GM12873 (cell line): ENCODE measurements around the gene CEP97.

ENCODE experiments used
- TF ChIP-seq, protein P1 (sequence below): IDR thresholded peaks from 2 replicates; pipeline ENCODE4 v1.5.1; 2012; ENCODE audit warnings: low read depth, mild to moderate bottlenecking, moderate library complexity, low read length, control low read depth; ENCODE audit not compliant: insufficient read depth; ENCODE audit errors: missing control alignments

Gene CEP97

DNA sequence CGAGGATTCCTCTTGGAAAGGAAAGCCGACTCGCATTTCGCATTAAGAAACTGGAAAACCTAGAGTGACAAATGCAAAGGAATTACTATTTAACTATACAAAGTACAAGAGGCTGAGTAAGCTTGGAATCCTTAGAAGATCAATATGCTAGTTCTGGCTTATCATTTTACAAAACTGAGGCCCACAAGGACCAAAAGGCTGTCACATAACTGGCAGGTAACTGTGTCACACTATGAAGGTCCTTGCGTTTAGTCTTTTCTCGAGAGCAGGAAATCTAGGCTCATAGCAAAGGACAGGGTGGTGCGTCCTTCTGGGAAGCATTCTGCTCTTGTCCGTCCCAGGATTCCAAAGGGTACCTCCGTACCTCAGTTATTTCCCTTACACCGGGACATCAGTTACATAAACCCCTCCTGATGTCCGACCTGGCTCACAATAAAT lies 38.5 kb upstream of the CEP97 start:
- TF ChIP-seq, protein P1, sequence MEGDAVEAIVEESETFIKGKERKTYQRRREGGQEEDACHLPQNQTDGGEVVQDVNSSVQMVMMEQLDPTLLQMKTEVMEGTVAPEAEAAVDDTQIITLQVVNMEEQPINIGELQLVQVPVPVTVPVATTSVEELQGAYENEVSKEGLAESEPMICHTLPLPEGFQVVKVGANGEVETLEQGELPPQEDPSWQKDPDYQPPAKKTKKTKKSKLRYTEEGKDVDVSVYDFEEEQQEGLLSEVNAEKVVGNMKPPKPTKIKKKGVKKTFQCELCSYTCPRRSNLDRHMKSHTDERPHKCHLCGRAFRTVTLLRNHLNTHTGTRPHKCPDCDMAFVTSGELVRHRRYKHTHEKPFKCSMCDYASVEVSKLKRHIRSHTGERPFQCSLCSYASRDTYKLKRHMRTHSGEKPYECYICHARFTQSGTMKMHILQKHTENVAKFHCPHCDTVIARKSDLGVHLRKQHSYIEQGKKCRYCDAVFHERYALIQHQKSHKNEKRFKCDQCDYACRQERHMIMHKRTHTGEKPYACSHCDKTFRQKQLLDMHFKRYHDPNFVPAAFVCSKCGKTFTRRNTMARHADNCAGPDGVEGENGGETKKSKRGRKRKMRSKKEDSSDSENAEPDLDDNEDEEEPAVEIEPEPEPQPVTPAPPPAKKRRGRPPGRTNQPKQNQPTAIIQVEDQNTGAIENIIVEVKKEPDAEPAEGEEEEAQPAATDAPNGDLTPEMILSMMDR: no peak

DNA sequence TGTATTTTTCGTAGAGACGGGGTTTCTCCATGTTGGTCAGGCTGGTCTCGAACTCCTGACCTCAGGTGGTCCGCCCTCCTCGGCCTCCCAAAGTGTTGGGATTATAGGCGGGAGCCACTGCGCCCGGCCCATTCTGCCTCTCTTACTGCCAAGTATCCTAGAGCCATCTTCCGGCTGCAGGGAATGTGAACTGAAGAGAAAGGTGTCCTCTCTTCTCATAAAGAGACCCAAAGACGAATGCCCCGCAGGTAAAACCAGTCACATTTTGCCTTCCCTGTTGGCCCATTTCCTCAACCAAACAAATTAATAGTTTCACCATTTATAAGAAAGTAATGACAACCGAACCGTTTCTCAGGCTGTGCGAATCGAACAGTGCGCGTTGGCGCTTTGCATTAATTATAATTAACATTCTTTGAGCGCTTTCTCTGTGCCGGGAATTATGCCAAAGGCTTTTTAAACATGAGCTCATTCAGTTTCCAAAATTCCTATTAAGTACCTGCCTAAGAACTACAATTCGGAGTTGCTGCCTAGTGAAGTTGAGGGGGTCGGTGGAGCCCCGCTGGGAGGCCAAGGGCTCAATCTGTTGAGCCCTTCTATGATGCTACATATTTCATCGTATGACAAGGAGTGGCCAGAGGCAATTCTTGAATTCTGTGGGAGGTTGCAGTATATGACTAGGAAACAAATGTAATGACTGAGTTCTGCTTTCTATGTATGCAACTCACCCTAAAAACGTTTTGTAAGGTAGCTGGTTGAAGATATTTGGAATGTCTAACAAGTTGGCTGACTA lies 37.1 kb upstream of the CEP97 start:
- TF ChIP-seq, protein P1: no peak

DNA sequence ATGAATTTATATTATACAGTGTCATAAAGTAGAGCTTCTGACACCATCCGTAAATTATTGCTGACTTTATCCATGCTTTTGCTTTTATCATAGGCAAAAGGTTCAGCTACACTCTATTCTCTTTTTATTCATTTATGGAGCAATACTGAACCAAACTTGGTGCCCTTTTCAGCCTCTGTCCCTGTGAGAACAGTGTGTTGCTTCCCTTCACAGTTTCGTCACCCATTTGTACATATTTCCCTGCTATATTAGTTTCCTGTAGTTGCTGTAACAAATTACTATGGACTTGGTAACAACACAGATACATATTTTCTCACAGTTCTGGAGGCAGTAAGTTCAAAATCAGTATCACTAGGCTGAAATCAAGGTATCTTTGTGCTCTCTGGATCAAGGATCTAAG lies 35.1 kb upstream of the CEP97 start:
- TF ChIP-seq, protein P1: no peak

DNA sequence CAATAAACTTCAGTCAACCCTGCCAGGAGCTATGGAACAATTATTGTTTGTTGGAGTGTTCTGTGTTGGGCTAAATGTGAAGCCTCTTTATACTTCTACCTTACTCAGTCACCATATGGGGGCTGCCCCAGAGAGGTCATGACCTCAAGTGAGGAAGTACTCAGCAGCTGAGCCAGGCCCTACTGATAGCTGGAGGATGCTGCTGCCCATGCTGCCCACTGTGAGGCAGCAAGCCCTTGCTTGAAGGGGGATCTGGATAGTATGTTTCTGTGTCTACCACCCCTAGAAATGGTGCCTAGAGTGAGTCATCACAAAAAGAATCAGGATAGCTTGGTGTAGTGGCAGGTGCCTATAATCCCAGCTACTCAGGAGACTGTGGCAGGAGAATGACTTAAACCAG lies 33.4 kb upstream of the CEP97 start:
- TF ChIP-seq, protein P1: peak; percentile 29

DNA sequence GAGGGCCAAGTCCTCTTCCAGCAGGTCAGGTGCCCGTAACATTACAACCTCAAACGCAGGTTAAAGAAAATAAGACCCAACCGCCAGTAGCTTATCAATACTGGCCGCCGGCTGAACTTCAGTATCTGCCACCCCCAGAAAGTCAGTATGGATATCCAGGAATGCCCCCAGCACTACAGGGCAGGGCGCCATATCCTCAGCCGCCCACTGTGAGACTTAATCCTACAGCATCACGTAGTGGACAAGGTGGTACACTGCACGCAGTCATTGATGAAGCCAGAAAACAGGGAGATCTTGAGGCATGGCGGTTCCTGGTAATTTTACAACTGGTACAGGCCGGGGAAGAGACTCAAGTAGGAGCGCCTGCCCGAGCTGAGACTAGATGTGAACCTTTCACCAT lies 30.9 kb upstream of the CEP97 start:
- TF ChIP-seq, protein P1: peak; percentile 59

DNA sequence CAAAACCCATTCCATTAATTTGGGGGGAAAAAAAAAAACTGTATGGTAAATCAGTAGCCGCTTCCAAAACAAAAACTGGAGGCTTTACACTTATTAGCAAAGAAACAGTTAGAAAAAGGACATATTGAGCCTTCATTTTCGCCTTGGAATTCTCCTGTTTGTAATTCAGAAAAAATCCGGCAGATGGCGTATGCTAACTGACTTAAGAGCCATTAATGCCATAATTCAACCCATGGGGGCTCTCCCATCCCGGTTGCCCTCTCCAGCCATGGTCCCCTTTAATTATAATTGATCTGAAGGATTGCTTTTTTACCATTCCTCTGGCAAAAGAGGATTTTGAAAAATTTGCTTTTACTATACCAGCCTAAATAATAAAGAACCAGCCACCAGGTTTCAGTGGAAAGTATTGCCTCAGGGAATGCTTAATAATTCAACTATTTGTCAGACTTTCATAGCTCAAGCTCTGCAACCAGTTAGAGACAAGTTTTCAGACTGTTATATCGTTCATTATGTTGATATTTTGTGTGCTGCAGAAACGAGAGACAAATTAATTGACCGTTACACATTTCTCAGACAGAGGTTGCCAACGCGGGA lies 28.5 kb upstream of the CEP97 start:
- TF ChIP-seq, protein P1: peak; percentile 65

DNA sequence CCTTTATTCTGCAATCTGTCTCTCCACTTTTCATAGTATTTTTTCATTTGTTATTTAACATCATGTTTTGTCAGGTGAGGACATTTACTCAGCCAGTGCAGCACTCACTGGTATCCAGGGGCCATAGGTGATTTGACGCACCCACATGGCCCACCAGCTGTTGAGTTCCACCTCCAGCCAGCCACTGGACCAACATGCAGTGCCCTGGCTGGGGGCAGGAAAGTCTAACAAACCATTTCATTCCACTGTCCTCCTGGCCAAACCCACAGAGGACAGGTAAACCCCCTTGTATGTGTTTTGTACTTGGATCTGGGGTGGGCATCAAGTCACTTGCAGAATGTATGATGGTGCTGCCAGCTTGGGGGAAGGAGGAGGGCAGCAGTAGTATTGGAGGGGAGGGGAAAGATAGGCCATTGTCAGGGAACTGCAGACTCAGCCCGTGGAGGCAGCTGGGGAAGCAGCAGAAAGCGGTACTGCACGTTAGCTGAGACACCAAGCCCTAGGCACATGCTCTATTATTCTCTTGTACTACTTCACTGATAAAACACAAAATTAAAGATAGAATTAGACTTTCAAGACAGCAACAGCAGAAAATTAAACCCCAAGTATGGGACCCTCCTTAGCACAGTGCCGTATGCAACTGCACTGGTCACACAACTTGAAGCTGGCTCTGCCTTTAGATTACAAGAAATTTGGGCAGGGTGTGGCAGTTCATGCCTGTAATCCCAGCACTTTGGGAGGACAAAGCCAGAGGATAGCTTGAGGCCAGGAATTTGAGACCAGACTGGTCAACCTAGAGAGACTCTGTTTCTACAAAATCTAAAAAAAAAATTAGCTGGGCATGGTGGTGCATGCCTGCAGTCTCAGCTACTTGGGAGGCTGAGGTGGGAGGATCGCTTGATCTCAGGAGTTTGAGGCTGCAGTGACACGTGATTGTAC lies 22.4 kb upstream of the CEP97 start:
- TF ChIP-seq, protein P1: no peak
